ENCODE measurements around the gene RAVER2.

The RAVER2 gene

DNA sequence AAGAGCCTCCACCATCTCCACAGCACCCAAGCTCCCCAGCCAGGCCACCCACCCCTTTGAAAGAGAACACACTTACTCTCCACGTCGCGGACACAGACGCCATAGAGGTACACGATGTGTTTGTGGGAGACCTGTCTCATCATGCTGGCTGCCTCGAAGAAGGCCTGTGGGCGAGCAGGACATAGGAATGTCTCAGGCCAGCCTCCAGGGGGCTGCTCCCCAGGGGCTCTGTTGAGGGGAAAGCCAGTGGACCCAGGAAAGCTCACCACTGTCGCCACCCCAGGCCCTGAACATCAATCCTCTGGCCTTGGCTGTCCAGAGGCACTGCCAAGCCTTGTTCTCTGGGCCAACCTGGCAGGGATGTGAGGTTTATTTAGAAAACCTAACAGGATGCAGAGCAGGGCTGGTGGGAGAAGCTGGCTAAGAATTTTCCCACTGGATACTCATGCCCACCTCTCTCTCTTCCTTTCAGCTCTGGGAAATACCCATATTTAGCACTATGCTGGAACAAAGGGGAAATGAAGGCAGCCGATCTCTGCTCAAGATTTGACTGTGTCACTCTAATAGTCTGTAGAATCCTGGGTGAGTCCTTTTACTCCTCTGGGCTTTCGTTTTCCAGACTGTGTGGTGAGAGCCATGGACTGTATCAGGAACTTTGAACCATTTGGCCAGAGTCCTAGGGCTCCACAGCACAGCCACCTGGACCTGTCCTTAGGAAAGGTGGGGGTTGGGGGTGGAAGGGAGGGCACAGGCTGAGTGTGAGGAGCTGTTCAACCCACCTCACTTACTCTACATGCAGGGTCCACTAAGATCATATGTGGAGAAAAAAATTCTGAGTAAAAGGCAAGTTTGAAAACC, 101.9 kb downstream of the RAVER2 start:
- no peak for DNase-seq (ENCODE audit: low read depth)

DNA sequence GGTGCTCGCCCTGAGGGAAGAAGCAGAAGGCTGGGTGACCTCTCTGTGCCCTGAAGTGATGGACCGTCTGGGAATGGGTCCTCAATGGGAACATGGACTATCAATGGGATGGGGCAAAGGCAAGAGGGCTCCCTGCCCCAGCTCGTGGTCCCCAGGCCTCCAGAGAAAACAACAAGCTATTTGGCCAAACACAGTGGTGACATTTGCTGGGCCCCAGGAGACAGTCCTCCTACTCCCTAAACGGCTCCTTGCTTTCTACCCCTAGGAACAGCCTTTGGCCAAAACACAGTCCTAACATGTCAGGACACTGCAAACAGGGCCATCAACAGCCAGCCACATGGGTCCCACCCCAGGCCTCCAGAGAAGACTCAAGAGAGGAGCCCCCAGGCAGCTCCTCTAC, 102.8 kb downstream of the RAVER2 start:
- no peak for DNase-seq (ENCODE audit: low read depth)

DNA sequence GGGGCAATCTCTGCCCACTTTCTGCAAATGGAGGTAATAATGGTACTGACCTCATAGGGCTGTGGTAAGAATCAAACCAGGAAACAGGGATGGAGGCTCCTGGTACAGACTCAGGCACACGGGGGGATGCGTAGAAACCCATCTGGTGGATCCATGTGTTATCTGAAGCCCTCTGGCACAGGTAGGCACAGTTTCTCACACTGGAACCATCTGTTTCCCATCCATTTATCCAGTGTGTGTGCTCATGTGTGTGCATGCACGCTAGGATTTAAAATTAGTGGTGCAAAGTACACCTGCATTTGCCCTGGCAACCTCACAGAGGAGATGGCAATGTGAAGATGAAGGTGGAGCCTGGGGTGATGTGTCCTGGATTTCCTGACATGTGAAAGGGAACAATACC, 103.3 kb downstream of the RAVER2 start:
- no peak for DNase-seq (ENCODE audit: low read depth)

DNA sequence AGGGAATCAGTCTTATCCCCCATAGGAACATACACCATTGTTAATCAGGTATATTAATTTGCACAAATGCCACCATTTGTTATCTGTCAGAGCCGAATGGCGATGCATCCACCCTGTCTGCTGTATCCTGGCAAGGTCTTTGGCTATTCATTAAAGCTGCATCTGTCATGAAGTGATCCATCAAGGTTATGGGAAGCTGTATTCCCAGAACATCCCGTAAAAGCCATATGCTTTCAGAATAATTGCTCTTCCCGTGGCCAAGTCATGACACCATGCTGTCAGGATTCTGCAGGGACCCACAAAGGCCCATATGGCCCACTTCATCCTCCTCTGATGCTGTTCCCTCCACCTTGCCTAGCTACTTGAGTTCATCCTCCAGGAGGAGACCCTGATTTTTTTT, 103.9 kb downstream of the RAVER2 start:
- DNase-seq (ENCODE audit: low read depth): no peak

- DNase-seq (ENCODE audit: low read depth): no peak
These were observed 105.1 kb downstream of the RAVER2 start for GRCh38 chr1:64849942-64850341.

DNA sequence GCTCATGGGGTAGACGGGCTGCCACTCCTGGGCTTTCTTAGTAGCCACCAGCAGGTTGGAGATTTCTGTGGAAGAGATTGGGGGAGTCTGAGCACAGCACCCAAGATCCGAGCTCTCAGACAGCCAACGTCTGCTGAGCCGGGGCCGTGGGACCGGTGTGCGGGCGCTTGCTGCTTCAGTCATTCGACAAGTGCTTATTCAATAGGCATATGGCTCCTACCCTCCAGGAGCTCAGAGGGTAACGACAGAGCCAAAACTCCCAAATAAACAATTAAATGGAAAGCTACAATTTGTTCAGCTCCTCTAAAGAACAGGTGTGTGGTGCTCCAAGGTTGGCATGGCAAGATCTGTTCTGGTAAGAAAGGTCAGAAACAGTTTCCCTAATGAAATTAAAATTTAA, 106.0 kb downstream of the RAVER2 start:
- DNase-seq (ENCODE audit: low read depth): no peak

DNA sequence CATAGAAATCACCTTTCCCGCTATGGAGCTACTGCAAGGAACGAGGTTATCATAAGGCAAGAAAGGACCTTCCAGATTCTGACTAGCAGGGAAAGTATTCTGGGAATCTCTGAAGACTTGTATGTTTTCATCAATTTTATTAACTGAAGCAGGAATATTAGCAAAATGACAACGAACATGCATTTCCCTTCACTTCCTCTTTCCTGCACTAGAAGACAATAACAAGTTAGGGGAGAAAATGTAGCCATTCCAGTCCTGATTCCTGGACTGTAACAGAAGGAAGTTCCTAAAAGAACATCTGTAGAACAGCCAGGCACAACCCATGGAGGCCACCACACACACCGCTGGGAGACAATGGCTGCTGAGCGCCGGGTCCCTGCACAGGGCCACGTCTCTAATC, 106.8 kb downstream of the RAVER2 start:
- no peak for DNase-seq (ENCODE audit: low read depth)

DNA sequence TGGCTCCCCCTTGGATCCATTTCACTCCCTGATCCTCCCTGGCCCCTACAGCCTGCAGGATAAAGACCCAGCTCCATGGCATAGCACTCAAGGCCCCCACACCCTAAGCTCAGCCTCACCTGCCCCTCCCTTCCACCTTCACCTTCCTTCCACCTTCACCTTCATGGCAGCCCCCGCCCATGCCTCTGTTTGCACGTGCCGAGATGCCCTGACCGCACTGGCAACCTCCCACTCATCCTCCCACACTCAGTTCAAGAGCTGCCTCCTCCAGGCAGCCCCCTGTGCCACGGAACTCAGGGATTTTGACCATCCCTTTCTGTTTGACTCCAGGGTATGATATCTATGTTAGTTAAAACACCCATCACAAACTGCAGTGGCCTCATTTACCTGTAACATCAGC, 109.8 kb downstream of the RAVER2 start:
- no peak for DNase-seq (ENCODE audit: low read depth)

DNA sequence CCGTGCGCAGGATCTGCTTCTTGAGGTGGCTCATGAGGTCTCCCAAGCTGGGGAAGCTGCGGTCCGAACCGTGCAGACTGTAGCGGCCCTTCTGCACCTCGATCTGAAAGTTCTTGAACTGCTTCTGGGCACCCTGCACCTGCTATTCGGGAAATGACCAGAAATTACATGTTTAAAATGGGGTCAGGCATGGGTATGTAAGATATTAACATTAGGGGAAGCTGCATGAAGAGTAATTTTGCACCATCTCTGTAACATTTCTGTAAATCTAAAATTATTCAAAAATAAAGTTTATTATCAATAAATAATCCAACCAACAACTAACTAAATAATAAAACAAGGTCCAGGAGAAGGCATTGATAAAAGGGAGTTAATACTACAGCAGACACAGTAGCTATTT, 110.7 kb downstream of the RAVER2 start:
- DNase-seq (ENCODE audit: low read depth): no peak

DNA sequence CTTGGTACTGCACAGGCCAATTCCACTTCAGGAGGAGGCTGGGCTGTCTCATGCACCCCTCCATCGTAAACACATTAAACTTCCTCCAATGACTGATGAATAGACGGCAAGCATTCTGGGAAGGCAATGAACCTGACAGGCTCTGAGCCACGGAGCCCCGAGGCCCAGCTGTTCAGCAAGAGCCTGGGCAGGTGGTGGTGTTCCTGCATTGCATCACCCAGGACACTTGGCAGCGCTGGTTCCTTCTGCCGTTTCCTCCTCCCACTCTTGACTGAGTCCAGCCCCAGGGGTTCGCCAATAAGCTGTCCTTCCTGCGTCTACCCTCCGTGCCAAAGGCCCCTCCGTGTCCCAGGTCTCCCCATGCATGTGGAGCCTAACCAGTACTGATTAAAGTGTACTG, 111.7 kb downstream of the RAVER2 start:
- no peak for DNase-seq (ENCODE audit: low read depth)

DNA sequence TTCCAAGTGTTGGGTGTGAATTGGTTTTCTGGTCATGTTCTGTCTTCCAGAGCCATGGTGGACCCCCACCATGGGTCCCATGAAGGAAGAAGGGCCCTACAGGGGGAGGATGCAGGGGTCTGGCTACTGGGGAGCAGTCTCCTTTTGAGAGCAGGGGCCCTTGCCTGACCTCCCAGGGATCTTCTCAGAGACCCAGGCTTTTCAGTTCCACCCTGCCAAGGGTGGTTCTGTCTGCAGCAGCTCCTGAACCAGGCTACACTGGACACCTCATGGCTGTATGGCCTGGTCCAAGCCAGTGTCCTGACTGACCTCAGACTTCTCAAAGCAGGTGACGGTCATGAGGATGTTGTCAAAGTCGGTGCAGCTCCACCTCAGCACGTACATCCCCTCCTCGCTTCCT, 112.5 kb downstream of the RAVER2 start:
- no peak for DNase-seq (ENCODE audit: low read depth)

GRCh38 chr1:64861611-64862010, 116.7 kb downstream of the RAVER2 start:
- peak; percentile 2 for DNase-seq (ENCODE audit: low read depth)

- no peak for DNase-seq (ENCODE audit: low read depth)
These were observed 119.4 kb downstream of the RAVER2 start for GRCh38 chr1:64864018-64864940.

GRCh38 chr1:64865105-64865757, 120.4 kb downstream of the RAVER2 start:
- DNase-seq (ENCODE audit: low read depth): no peak

- DNase-seq (ENCODE audit: low read depth): no peak
These were observed 121.8 kb downstream of the RAVER2 start for GRCh38 chr1:64866689-64867088.

- DNase-seq (ENCODE audit: low read depth): no peak
These were observed 122.4 kb downstream of the RAVER2 start for GRCh38 chr1:64867266-64867665.

GRCh38 chr1:64871256-64871655, 126.4 kb downstream of the RAVER2 start:
- no peak for DNase-seq (ENCODE audit: low read depth)

- DNase-seq (ENCODE audit: low read depth): no peak
These were observed 127.2 kb downstream of the RAVER2 start for GRCh38 chr1:64872067-64872466.

DNA sequence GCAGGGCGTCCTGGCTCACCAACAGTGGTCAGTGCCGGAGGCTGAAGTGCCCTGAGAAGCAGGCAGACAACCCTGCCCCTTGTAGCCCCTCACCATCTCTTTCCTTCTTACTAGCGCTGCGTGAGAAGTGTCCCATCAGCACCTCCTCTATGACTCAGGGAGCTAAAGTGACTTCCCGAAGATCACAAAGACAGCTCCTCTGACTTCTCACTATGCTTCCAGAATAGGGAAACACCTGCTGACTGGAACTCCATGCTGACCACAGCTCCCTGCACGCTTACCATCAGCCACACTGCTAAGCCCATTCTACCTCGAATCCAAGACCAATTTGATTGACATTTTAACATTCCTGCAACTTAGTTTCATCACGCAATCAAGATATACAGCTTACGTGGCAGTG, 128.7 kb downstream of the RAVER2 start:
- DNase-seq (ENCODE audit: low read depth): no peak

DNA sequence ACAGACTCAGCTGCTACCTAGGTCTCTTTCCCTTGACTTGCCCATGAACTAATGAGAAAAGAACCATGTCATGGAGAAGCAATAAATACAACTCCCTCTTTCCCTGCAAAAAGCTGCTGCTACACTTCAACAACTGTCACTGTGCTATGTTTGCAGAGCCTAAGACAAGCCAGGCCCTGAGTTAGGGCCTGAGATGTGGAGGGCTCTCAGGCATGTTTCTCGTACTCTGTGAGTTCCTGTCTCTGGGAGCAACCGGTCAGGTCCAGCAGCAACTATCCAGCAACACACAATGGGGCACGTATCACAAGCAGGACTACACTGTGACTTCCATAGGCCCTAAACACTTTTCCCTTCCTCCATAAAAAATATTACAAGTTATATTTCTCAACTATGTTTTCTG, 129.8 kb downstream of the RAVER2 start:
- no peak for DNase-seq (ENCODE audit: low read depth)

GRCh38 chr1:64875101-64875500, 130.2 kb downstream of the RAVER2 start:
- no peak for DNase-seq (ENCODE audit: low read depth)

DNA sequence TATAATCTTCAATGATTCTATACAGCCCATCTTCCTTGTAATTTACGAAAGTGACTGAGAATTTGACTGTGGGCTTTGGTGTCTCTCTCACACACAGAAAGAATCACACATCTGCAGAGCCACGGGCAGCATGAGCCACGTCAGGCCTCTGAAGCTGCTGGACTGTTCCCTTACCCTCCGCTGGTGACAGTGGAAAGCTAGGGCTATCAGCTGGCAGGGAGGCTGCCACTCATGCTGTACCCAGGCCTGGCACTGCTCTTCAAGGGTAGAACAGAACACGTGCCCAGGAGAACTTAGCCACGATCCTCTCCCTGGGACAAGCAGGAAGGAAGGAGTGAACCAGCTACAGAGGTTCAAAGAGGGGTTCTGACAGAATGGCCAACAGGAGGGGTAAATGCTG, 130.7 kb downstream of the RAVER2 start:
- no peak for DNase-seq (ENCODE audit: low read depth)

GRCh38 chr1:64877151-64877550, 132.3 kb downstream of the RAVER2 start:
- DNase-seq (ENCODE audit: low read depth): no peak
